Astrocyte of the cerebellum (primary cell): ENCODE results near the gene SPRY1.

Experiments
- DNase-seq: peaks from one replicate; pipeline ENCODE4 v3.0.0-alpha.2; 2011; ENCODE audit warnings: low read depth
- H3K4me3 ChIP-seq: 2 replicates; pipeline ENCODE4 v1.5.1; 2011; ENCODE audit warnings: mild to moderate bottlenecking, low read depth, low read length, moderate library complexity
- CTCF ChIP-seq: IDR thresholded peaks from 2 replicates; pipeline ENCODE4 v1.5.1; 2012; ENCODE audit warnings: low read length, low read depth, moderate library complexity, mild to moderate bottlenecking; ENCODE audit errors: missing control alignments
- in situ Hi-C: cut with HindIII; loops from 2 replicates; pipeline ENCODE4 v1.10.0; 2017; ENCODE audit warnings: low sequenced_read_pairs

SPRY1 gene

GRCh38 chr4:123449362-123449761 is 52.8 kb downstream of the SPRY1 start:
- DNase-seq, result no peak
- in situ Hi-C loops, result no loop called here
- no peak for TF ChIP-seq CTCF
- no peak overlapping the region for H3K4me3 ChIP-seq

GRCh38 chr4:123449780-123450179 is 53.2 kb downstream of the SPRY1 start:
- H3K4me3 ChIP-seq, result no peak overlapping the region
- in situ Hi-C loops, result no loop called here
- no peak for TF ChIP-seq CTCF
- DNase-seq, result peak; percentile 18

- in situ Hi-C loops, result no loop called here
- TF ChIP-seq CTCF, result no peak
- DNase-seq, result no peak
- no peak overlapping the region for H3K4me3 ChIP-seq
Observed at GRCh38 chr4:123450393-123450792, 53.8 kb downstream of the SPRY1 start.

GRCh38 chr4:123452616-123453015 is 56.0 kb downstream of the SPRY1 start:
- in situ Hi-C loops, result no loop called here
- no peak for TF ChIP-seq CTCF
- no peak overlapping the region for H3K4me3 ChIP-seq
- peak; percentile 38 for DNase-seq

- peak; percentile 23 for DNase-seq
- no peak for TF ChIP-seq CTCF
- H3K4me3 ChIP-seq, result no peak overlapping the region
- in situ Hi-C loops, result no loop called here
Observed at GRCh38 chr4:123453061-123453680, 56.6 kb downstream of the SPRY1 start.
